Endothelial cell of umbilical vein (primary cell): ENCODE data around the gene ITIH2. TPM values are rescaled to one million over a fixed set of nuclear protein-coding genes. Genes with fewer than 3 reads are reported as not detected.

Experiments
- BruUV-seq: library from RNA; stranded (reverse); fragments of 400-500 nt; replicated peaks from 2 replicates; lab custom pipeline; 2021; lab: Mats Ljungman, UMichigan
- CTCF ChIA-PET: fragments of 300-600, 350-600 bp; sonication (Branson Sonifier 250); formaldehyde crosslinking; loops from one replicate; lab custom pipeline; 2021; ENCODE audit warnings: antibody characterized with exemption, inconsistent platforms; lab: Charles Lee
- POLR2A ChIA-PET: fragments of 300-600, 350-600 bp; sonication (Branson Sonifier 250); formaldehyde crosslinking; loops from one replicate; lab custom pipeline; 2021; ENCODE audit warnings: antibody characterized with exemption, inconsistent platforms; lab: Charles Lee
- DNase-seq: peaks from one replicate; pipeline ENCODE4 v3.0.0-alpha.2; 2011; ENCODE audit warnings: low read depth, low spot score
- FAIRE-seq: peaks from 2 replicates; lab custom pipeline; 2011; peaks lifted over from hg19 to GRCh38; lab: Jason Lieb, UNC
- H2AFZ ChIP-seq: 2 replicates; pipeline ENCODE4 v1.6.0; 2012; ENCODE audit warnings: low read depth, low read length, control low read depth, inconsistent platforms
- H3K27ac ChIP-seq: 2 replicates; pipeline ENCODE4 v1.5.1; 2011; ENCODE audit warnings: low read depth, mild to moderate bottlenecking, control low read depth, low read length, moderate library complexity; ENCODE audit not compliant: insufficient read depth
- H3K27me3 ChIP-seq, 2 experiments: 2 replicates each; pipeline versions ENCODE4 v1.6.0 to v1.6.1; 2011; ENCODE audit warnings: low read length in 2 of 2, mixed read lengths in 1 of 2; ENCODE audit not compliant: control insufficient read depth in 2 of 2, insufficient read depth in 2 of 2
- H3K36me3 ChIP-seq, 2 experiments: 2 replicates in 1 of 2; 3 replicates in 1 of 2; pipeline ENCODE4 v1.5.1; 2011; ENCODE audit warnings: low read length in 2 of 2, mild to moderate bottlenecking in 1 of 2, moderate library complexity in 1 of 2; ENCODE audit not compliant: control insufficient read depth in 2 of 2, insufficient read depth in 2 of 2; ENCODE audit errors: extremely low read depth in 1 of 2
- H3K4me1 ChIP-seq: 3 replicates; pipeline ENCODE4 v1.5.1; 2011; ENCODE audit warnings: mild to moderate bottlenecking, low read length; ENCODE audit not compliant: control insufficient read depth, insufficient read depth; ENCODE audit errors: extremely low read depth
- H3K4me2 ChIP-seq: 2 replicates; pipeline ENCODE4 v1.6.1; 2011; ENCODE audit warnings: low read length, control low read depth, mixed read lengths; ENCODE audit not compliant: insufficient read depth
- H3K4me3 ChIP-seq, 3 experiments: fragments of 200-600 bp in 1 of 3; sonication (generic), shearing (Covaris generic) in 1 of 3; replicated peaks in 1 of 3; 2 replicates each; pipeline ENCODE4 v1.5.1; 2011 to 2016; ENCODE audit warnings: control low read depth in 3 of 3, low read length in 3 of 3, mild to moderate bottlenecking in 2 of 3, inconsistent platforms in 1 of 3, low read depth in 1 of 3, moderate library complexity in 1 of 3; ENCODE audit not compliant: insufficient read depth in 1 of 3
- H3K79me2 ChIP-seq: 2 replicates; pipeline ENCODE4 v1.6.0; 2012; ENCODE audit warnings: low read length, inconsistent platforms; ENCODE audit not compliant: control insufficient read depth, insufficient read depth
- H3K9ac ChIP-seq: replicated peaks from 2 replicates; pipeline ENCODE3; 2011; ENCODE audit warnings: low read length, control low read depth; ENCODE audit not compliant: insufficient read depth; ENCODE audit errors: extremely low read depth
- H3K9me1 ChIP-seq: replicated peaks from 3 replicates; pipeline ENCODE4 v1.6.0; 2011; ENCODE audit warnings: mild to moderate bottlenecking, low read length; ENCODE audit not compliant: control insufficient read depth, insufficient read depth; ENCODE audit errors: extremely low read depth
- H3K9me3 ChIP-seq: replicated peaks from 2 replicates; pipeline ENCODE4 v1.5.1; 2012; ENCODE audit warnings: low read length, inconsistent platforms; ENCODE audit not compliant: control insufficient read depth, insufficient read depth
- H4K20me1 ChIP-seq: replicated peaks from 2 replicates; pipeline ENCODE3; 2011; ENCODE audit warnings: mild to moderate bottlenecking, low read length; ENCODE audit not compliant: control insufficient read depth, insufficient read depth; ENCODE audit errors: extremely low read depth
- EZH2 ChIP-seq: IDR thresholded peaks from 2 replicates; pipeline ENCODE4 v1.6.1; 2012; ENCODE audit warnings: borderline replicate concordance, low read depth, mild to moderate bottlenecking, moderate library complexity, low read length, inconsistent platforms; ENCODE audit not compliant: severe bottlenecking
- FOS ChIP-seq: IDR thresholded peaks from 2 replicates; pipeline ENCODE4 v1.6.1; 2011; ENCODE audit warnings: mild to moderate bottlenecking, low read length, moderate library complexity, borderline replicate concordance; ENCODE audit not compliant: insufficient read depth
- GATA2 ChIP-seq: IDR thresholded peaks from 2 replicates; pipeline ENCODE4 v1.7.0; 2011; ENCODE audit warnings: low read depth, mild to moderate bottlenecking, moderate library complexity, mixed read lengths, low read length; ENCODE audit not compliant: insufficient read length, insufficient read depth
- JUN ChIP-seq: IDR thresholded peaks from 2 replicates; pipeline ENCODE4 v1.6.1; 2011; ENCODE audit warnings: borderline replicate concordance, low read depth; ENCODE audit not compliant: insufficient read length, insufficient read depth
- MYC ChIP-seq: IDR thresholded peaks from one replicate; pipeline ENCODE4 v1.6.1; 2011; ENCODE audit warnings: mild to moderate bottlenecking, low read depth, low read length
- POLR2A ChIP-seq: IDR thresholded peaks from 2 replicates; pipeline ENCODE4 v1.6.1; 2012; ENCODE audit warnings: low read depth, mild to moderate bottlenecking, control low read depth, low read length
- POLR2AphosphoS5 ChIP-seq: IDR thresholded peaks from 2 replicates; pipeline ENCODE4 v1.6.1; 2012; ENCODE audit warnings: low read depth, mild to moderate bottlenecking, control low read depth, low read length, moderate library complexity; ENCODE audit not compliant: insufficient read depth
- dilution Hi-C: fragments of 300-500 bp; cut with MboI; formaldehyde crosslinking; loops from one replicate; pipeline ENCODE4 v1.15.0; 2019; ENCODE audit warnings: low sequenced_read_pairs; ENCODE audit not compliant: extremely low pct_ligation_motif_present
- intact Hi-C: fragments of 100-400 bp; cut with micrococcal nuclease; formaldehyde crosslinking; loops from one replicate; pipeline ENCODE4 v1.10.0; 2022
- polyA plus RNA-seq, 4 experiments: library from polyadenylated mRNA; depleted of rRNA in 3 of 4; stranded (reverse) in 3 of 4; unstranded in 1 of 4; fragments of >200 nt; gene quantifications; 2 replicates each; pipeline versions ENCODE4 v1.2.1 to v1.2.3, GENCODE V29; 2011 to 2012; ENCODE audit warnings: missing spikeins in 1 of 4
- total RNA-seq: library from RNA; stranded (reverse); gene quantifications from 2 replicates; pipeline ENCODE4 v1.2.3, GENCODE V29; 2021
- TF ChIP-seq, protein P1 (sequence below), 2 donors: IDR thresholded peaks; 1 replicate in 1 of 2; 2 replicates in 1 of 2; pipeline ENCODE4 v1.5.1; 2011; ENCODE audit warnings: low read length in 2 of 2, mild to moderate bottlenecking in 2 of 2, moderate library complexity in 2 of 2, control low read depth in 1 of 2, inconsistent platforms in 1 of 2, low read depth in 1 of 2; ENCODE audit not compliant: insufficient read depth in 1 of 2; ENCODE audit errors: extremely low read depth in 1 of 2
- TF ChIP-seq, protein P2 (sequence below): IDR thresholded peaks from 2 replicates; pipeline ENCODE4 v1.6.1; 2011; ENCODE audit not compliant: insufficient read depth, insufficient read length

ITIH2 gene
- total and polyA plus RNA-seq, 2 donors (not counting 3 experiments of a cell fraction or from before 2014, with no cell fraction given) = not detected

DNA sequence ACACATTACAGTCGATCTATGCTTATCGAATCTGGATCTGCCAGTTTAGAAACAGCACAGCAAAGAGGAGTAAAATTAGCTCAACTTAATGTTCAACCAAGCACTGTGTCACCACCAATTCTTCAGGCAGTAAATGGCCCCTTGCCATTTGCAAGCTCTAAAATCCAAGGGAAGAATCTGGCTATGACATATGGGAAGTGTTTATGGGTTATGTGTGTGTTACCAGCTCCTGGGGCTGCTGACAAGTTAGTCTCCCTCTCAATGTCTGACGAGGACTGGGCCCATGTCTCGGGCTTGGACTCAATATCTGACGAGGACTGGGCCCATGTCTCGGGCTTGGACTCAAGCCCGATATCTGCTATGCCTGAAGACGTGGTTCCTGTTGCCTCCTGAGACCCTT lies 5.7 kb upstream of the ITIH2 start:
- CTCF ChIA-PET = no interaction called here
- BruUV-seq = no TSS peak
- H3K27ac ChIP-seq = no peak overlapping the region

More for the DNA sequence above, 5.7 kb upstream of the ITIH2 start:
- H3K27me3 ChIP-seq = no peaks in the 10 kb centered on the region
- H3K4me2 ChIP-seq = no peak overlapping the region
- intact Hi-C loops = no loop called here
- H4K20me1 ChIP-seq = no peaks in the 10 kb centered on the region
- H3K79me2 ChIP-seq = no peaks in the 10 kb centered on the region
- FAIRE-seq (no peak), DNase-seq (no peak)
- no peak overlapping the region for H2AFZ ChIP-seq
- H3K9me1 ChIP-seq = no peaks in the 10 kb centered on the region
- no peaks in the 10 kb centered on the region for H3K4me1 ChIP-seq
- POLR2A ChIA-PET = no interaction called here
- no peaks in the 10 kb centered on the region for H3K9me3 ChIP-seq
- no peak overlapping the region for H3K4me3 ChIP-seq
- dilution Hi-C loops = no loop called here
- TF ChIP-seq MYC (no peak), POLR2AphosphoS5 (no peak), JUN (no peak), EZH2 (no peak), FOS (no peak), POLR2A (no peak), GATA2 (no peak)
- TF ChIP-seq, protein P1, sequence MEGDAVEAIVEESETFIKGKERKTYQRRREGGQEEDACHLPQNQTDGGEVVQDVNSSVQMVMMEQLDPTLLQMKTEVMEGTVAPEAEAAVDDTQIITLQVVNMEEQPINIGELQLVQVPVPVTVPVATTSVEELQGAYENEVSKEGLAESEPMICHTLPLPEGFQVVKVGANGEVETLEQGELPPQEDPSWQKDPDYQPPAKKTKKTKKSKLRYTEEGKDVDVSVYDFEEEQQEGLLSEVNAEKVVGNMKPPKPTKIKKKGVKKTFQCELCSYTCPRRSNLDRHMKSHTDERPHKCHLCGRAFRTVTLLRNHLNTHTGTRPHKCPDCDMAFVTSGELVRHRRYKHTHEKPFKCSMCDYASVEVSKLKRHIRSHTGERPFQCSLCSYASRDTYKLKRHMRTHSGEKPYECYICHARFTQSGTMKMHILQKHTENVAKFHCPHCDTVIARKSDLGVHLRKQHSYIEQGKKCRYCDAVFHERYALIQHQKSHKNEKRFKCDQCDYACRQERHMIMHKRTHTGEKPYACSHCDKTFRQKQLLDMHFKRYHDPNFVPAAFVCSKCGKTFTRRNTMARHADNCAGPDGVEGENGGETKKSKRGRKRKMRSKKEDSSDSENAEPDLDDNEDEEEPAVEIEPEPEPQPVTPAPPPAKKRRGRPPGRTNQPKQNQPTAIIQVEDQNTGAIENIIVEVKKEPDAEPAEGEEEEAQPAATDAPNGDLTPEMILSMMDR (IDR thresholded peaks at IDR 0.05; ENCODE audit: extremely low read depth in 1 of 2, insufficient read depth in 1 of 2, low read depth in 1 of 2, low read length in 2 of 2) = no peak
- TF ChIP-seq, protein P2, sequence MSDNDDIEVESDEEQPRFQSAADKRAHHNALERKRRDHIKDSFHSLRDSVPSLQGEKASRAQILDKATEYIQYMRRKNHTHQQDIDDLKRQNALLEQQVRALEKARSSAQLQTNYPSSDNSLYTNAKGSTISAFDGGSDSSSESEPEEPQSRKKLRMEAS = no peak
- no peak overlapping the region for H3K9ac ChIP-seq
- no peaks in the 10 kb centered on the region for H3K36me3 ChIP-seq
